K562 (cell line): ENCODE measurements around the gene FHIT. TPM values are rescaled to one million over a fixed set of nuclear protein-coding genes. Genes with fewer than 3 reads are reported as not detected.

ENCODE experiments used
- ARID2 ChIP-seq: fragments of 450-650 bp; IDR thresholded peaks from 2 replicates; pipeline ENCODE4 v1.6.1; 2017; ENCODE audit warnings: antibody characterized with exemption, mild to moderate bottlenecking
- ARID3A ChIP-seq: IDR thresholded peaks from 2 replicates; pipeline ENCODE4 v1.6.1; 2012; ENCODE audit warnings: low read depth, low read length, improper control_type of control experiment, borderline replicate concordance
- FOS ChIP-seq: IDR thresholded peaks from 3 replicates; pipeline ENCODE4 v1.6.1; 2011; ENCODE audit not compliant: insufficient read length; ENCODE audit errors: extremely low read depth
- GMEB1 ChIP-seq: fragments of 250-450 bp; sonication (Bioruptor Pico); IDR thresholded peaks from 2 replicates; pipeline ENCODE4 v1.4.0; 2020; ENCODE audit warnings: mild to moderate bottlenecking
- HDGF ChIP-seq: fragments of 450-650 bp; IDR thresholded peaks from 2 replicates; pipeline ENCODE4 v1.6.1; 2016
- HNRNPH1 ChIP-seq: fragments of 200-400 bp; formaldehyde crosslinking; optimal IDR thresholded peaks from 2 replicates; pipeline ENCODE3; 2017; ENCODE audit warnings: low read depth, mild to moderate bottlenecking, low read length, moderate library complexity
- KDM4B ChIP-seq, 2 experiments: fragments of 450-650 bp in 1 of 2; sonication (generic) in 1 of 2; IDR thresholded peaks; 2 replicates each; pipeline ENCODE4 v1.6.1; 2016 to 2017; ENCODE audit warnings: borderline replicate concordance in 2 of 2, antibody characterized with exemption in 1 of 2, low read depth in 1 of 2, mild to moderate bottlenecking in 1 of 2
- NONO ChIP-seq, 2 experiments: fragments of 200-400 bp in 1 of 2; fragments of 450-650 bp in 1 of 2; formaldehyde crosslinking in 1 of 2; IDR thresholded peaks; 2 replicates each; pipeline ENCODE4 v1.6.1; 2017; ENCODE audit warnings: low read depth in 2 of 2, mild to moderate bottlenecking in 2 of 2, moderate library complexity in 2 of 2, low read length in 1 of 2
- RREB1 ChIP-seq: fragments of 250-450 bp; sonication (Bioruptor Pico); IDR thresholded peaks from 2 replicates; pipeline ENCODE4 v1.4.0; 2020
- UBTF ChIP-seq, 2 experiments: IDR thresholded peaks; 2 replicates each; pipeline ENCODE4 v1.6.1; 2012; ENCODE audit warnings: improper control_type of control experiment in 2 of 2, low read depth in 2 of 2, low read length in 2 of 2, borderline replicate concordance in 1 of 2
- ZNF212 ChIP-seq: fragments of 450-650 bp; formaldehyde crosslinking; IDR thresholded peaks from 2 replicates; pipeline ENCODE4 v1.4.0; 2020; ENCODE audit warnings: mild to moderate bottlenecking
- ZNF740 ChIP-seq, 3 experiments: fragments of 200-800 bp in 1 of 3; sonication (Bioruptor generic) in 1 of 3; sonication (generic) in 1 of 3; formaldehyde crosslinking in 1 of 3; IDR thresholded peaks; 2 replicates each; pipeline versions ENCODE4 v1.6.1 to v1.8.0; 2016 to 2022; ENCODE audit warnings: mild to moderate bottlenecking in 2 of 3, missing compliant biosample characterization in 2 of 3, missing genetic modification characterization in 2 of 3, missing genetic modification reagents in 1 of 3
- polyA plus RNA-seq, 8 experiments: library from polyadenylated mRNA; depleted of rRNA in 4 of 8; stranded (reverse) in 5 of 8; unstranded in 3 of 8; fragments of >200 nt; fragmentation: Nextera tagmentation in 2 of 8; fragmentation: Illumina TruSeq in 1 of 8; extraction: Ambion mirVana in 2 of 8; extraction: Trizol in 1 of 8; gene quantifications; 2 replicates each; pipeline versions ENCODE4 v1.2.1 to v1.2.3, GENCODE V29; 2011 to 2014; ENCODE audit warnings: inconsistent platforms in 1 of 8, missing spikeins in 1 of 8
- total RNA-seq, 7 experiments: library from RNA; depleted of rRNA in 6 of 7; stranded (reverse); fragments of >200 nt in 6 of 7; fragmentation: Illumina TruSeq in 2 of 7; extraction: Trizol in 2 of 7; gene quantifications; 2 replicates each; pipeline versions ENCODE4 v1.2.1 to v1.2.3, GENCODE V29; 2011 to 2021; ENCODE audit warnings: low replicate concordance in 1 of 7

FHIT gene
- total and polyA plus RNA-seq, 9 of the 15 experiments (the other 6 are each of a cell fraction or from before 2014, with no cell fraction given) = 1.7 to 9.1 (median 4.3) TPM

- TF ChIP-seq RREB1 (CRISPR knock-in tag) (no peak), ARID3A (no peak), ZNF212 (CRISPR knock-in tag) (no peak), ZNF740 (CRISPR knock-in tag; IDR thresholded peaks at IDR 0.05) (no peak), ZNF740 (tag; IDR thresholded peaks at IDR 0.05) (no peak), KDM4B (IDR thresholded peaks at IDR 0.05; ENCODE audit: borderline replicate concordance in 2 of 2, low read depth in 1 of 2) (no peak), HNRNPH1 (no peak), ARID2 (no peak), GMEB1 (CRISPR knock-in tag) (no peak), NONO (IDR thresholded peaks at IDR 0.05; ENCODE audit: low read depth in 2 of 2, low read length in 1 of 2) (no peak), UBTF (IDR thresholded peaks at IDR 0.05; ENCODE audit: borderline replicate concordance in 1 of 2, low read depth in 2 of 2, low read length in 2 of 2) (no peak), HDGF (no peak), FOS (peak; percentile 92)
Measured at GRCh38 chr3:61251174-61251972, at the start of gene FHIT (continued).
